Lower leg skin (tissue), 3 donors: Measurements from ENCODE around the gene FZD4.

ENCODE experiments used
- POLR2A ChIP-seq, 2 donors: fragments of 450-650 bp; IDR thresholded peaks; one replicate each; pipeline ENCODE4 v1.6.1; 2016 to 2017; ENCODE audit warnings: antibody characterized with exemption in 2 of 2, mild to moderate bottlenecking in 1 of 2, moderate library complexity in 1 of 2
- TF ChIP-seq, protein P1 (sequence below), 3 donors: fragments of 450-650 bp; IDR thresholded peaks; one replicate each; pipeline ENCODE4 v1.5.1; 2016; ENCODE audit warnings: antibody characterized with exemption in 3 of 3, mild to moderate bottlenecking in 3 of 3, moderate library complexity in 2 of 3

- TF ChIP-seq, protein P1, sequence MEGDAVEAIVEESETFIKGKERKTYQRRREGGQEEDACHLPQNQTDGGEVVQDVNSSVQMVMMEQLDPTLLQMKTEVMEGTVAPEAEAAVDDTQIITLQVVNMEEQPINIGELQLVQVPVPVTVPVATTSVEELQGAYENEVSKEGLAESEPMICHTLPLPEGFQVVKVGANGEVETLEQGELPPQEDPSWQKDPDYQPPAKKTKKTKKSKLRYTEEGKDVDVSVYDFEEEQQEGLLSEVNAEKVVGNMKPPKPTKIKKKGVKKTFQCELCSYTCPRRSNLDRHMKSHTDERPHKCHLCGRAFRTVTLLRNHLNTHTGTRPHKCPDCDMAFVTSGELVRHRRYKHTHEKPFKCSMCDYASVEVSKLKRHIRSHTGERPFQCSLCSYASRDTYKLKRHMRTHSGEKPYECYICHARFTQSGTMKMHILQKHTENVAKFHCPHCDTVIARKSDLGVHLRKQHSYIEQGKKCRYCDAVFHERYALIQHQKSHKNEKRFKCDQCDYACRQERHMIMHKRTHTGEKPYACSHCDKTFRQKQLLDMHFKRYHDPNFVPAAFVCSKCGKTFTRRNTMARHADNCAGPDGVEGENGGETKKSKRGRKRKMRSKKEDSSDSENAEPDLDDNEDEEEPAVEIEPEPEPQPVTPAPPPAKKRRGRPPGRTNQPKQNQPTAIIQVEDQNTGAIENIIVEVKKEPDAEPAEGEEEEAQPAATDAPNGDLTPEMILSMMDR (IDR thresholded peaks at IDR 0.05): no peak
- TF ChIP-seq POLR2A (IDR thresholded peaks at IDR 0.05): no peak
Observed at GRCh38 chr11:86941871-86942599, 13.2 kb downstream of the FZD4 start.
